ENCODE results near the gene N4BP3. TPM values are rescaled to one million over a fixed set of nuclear protein-coding genes. Genes with fewer than 3 reads are reported as not detected.

N4BP3 gene
- total RNA-seq, 1 experiment from 2014 or later, result 0.79 TPM

- peaks cover 26% of the 10 kb centered on the region for H3K36me3 ChIP-seq
- 0 out of 2 replicates have a peak, but pooled peaks cover 4% of the 10 kb centered on the region for H3K27me3 ChIP-seq (replicated peaks)
- no peaks in the 10 kb centered on the region for H3K9me3 ChIP-seq (replicated peaks)
- H3K4me3 ChIP-seq, result no peak overlapping the region
- H3K4me1 ChIP-seq (replicated peaks), result peaks cover 8% of the 10 kb centered on the region
- H3K27ac ChIP-seq, result no peak overlapping the region
- no peak for DNase-seq (ENCODE audit: low read depth in 1 of 2, low spot score in 2 of 2)
Measured at GRCh38 chr5:178155065-178155464, 41.7 kb downstream of the N4BP3 start.

GRCh38 chr5:178160176-178160575, 46.8 kb downstream of the N4BP3 start:
- Histone ChIP-seq H3K4me1 (replicated peaks) (no peaks in the 10 kb centered on the region; the same call in 1 of the 2 replicates), H3K9me3 (replicated peaks) (no peaks in the 10 kb centered on the region), H3K27ac (no peak overlapping the region), H3K27me3 (replicated peaks) (peaks cover 33% of the 10 kb centered on the region), H3K4me3 (no peak overlapping the region), H3K36me3 (no peaks in the 10 kb centered on the region)
- DNase-seq (ENCODE audit: low read depth in 1 of 2, low spot score in 2 of 2), result no peak

DNA sequence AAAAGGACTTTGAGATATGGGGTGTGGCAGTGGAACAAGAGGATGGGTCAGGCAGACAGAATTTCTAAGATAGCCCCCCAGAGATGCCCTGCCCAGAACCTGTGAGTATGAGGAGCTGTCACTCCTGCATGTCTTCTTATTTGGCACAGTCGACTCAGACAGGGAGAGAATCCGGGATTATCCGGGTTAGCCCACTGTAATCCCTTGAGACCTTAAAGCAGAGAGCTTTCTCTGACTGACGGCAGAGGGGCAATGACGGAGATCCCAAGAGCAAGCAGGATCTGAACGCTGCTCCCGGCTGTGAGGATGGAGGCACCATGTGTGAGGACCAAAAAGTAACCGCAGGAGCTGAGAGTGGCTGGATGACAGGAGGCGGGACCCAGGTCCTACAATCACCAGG, 49.1 kb downstream of the N4BP3 start:
- Histone ChIP-seq H3K4me3 (no peak overlapping the region), H3K36me3 (no peaks in the 10 kb centered on the region), H3K27ac (no peak overlapping the region), H3K27me3 (replicated peaks) (peaks cover 56% of the 10 kb centered on the region), H3K9me3 (replicated peaks) (no peaks in the 10 kb centered on the region), H3K4me1 (replicated peaks) (no peaks in the 10 kb centered on the region; the same call in 1 of the 2 replicates)
- DNase-seq (ENCODE audit: low read depth in 1 of 2, low spot score in 2 of 2), result no peak

DNA sequence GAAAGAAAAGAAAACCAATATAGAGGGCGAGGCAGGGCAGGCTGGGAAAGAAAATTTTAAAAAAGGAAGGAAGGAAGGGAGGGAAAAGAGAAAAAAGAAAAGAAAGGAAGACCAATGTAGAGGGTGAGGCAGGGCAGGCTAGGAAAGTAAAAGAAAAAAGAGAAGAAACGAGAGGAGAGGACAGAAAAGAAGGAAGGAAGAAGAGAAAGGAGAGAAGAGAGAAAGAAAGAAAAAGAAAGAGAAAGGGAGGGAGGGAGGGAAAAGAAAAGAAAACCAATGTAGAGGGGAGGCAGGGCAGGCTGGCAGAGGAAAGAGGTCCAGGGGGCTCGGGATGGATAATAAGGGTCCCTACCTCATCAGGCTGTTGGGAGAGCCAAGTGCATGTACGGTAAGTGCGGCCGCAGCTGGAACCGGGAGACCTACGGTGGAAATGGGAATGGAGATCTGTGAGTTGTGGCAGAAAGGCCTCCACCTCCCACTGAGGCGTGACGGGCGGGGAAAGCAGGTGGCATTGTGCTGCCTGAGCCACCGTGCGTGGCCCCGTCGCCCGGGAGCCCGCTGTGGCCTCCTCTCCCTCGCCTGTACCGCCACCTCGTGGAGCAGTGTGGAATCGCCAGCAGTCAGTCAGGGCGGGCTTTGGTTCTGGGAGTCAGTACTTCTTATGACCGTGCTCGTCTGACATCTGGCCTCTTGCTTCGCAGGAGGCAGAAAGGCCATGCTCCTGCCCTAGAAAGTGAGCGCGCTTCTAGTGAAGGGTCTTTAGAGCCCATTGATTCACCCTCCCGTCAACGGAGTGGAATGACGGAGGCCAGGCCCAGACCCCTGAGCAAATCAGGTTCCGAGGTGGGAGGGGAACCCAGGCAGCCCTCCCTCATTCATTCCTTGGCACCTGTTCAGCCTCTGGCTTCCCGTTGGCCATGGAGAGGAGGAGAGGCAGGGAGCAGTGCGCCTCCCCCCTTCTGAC, 50.7 kb downstream of the N4BP3 start:
- Histone ChIP-seq H3K27me3 (replicated peaks) (peaks cover 72% of the 10 kb centered on the region), H3K4me1 (replicated peaks) (no peaks in the 10 kb centered on the region; the same call in 1 of the 2 replicates), H3K36me3 (no peaks in the 10 kb centered on the region), H3K4me3 (no peak overlapping the region), H3K9me3 (replicated peaks) (no peaks in the 10 kb centered on the region), H3K27ac (no peak overlapping the region)
- DNase-seq (ENCODE audit: low read depth in 1 of 2, low spot score in 2 of 2), result peak; percentile 80 to 82

DNA sequence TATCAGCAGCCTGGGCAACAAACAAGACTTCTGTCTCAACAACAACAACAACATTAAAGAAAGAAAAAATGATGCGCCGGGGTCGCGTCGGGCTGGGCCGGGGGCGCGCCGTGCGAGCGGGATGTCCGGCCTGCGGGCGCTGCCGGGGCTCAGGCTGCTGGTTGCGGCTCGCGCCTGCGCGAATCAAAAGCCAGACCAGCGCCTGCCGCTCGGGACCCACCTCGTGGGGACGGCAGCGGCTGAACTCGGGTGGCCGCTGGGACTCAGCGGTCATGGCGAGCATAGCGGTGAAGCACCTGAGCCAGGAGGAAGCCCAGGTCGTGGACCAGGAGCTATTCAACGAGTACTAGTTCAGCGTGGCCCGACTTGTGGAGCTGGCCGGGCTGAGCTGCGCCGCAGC, 52.2 kb downstream of the N4BP3 start:
- H3K4me1 ChIP-seq (replicated peaks), result no peaks in the 10 kb centered on the region; the same call in 1 of the 2 replicates
- H3K27ac ChIP-seq, result no peak overlapping the region
- peaks cover 83% of the 10 kb centered on the region for H3K27me3 ChIP-seq (replicated peaks)
- H3K9me3 ChIP-seq (replicated peaks), result 0 out of 2 replicates have a peak, but pooled peaks cover 2% of the 10 kb centered on the region
- no peak for DNase-seq (ENCODE audit: low read depth in 1 of 2, low spot score in 2 of 2)
- no peaks in the 10 kb centered on the region for H3K36me3 ChIP-seq
- no peak overlapping the region for H3K4me3 ChIP-seq

- H3K36me3 ChIP-seq, result no peaks in the 10 kb centered on the region
- no peak overlapping the region for H3K4me3 ChIP-seq
- H3K27ac ChIP-seq, result no peak overlapping the region
- no peaks in the 10 kb centered on the region for H3K4me1 ChIP-seq (replicated peaks)
- DNase-seq (ENCODE audit: low read depth in 1 of 2, low spot score in 2 of 2), result no peak
- H3K27me3 ChIP-seq (replicated peaks), result peaks cover 58% of the 10 kb centered on the region
- H3K9me3 ChIP-seq (replicated peaks), result 0 out of 2 replicates have a peak, but pooled peaks cover 2% of the 10 kb centered on the region
Measured at GRCh38 chr5:178170455-178170854, 57.1 kb downstream of the N4BP3 start.

- Histone ChIP-seq H3K27me3 (replicated peaks) (peaks cover 18% of the 10 kb centered on the region), H3K4me1 (replicated peaks) (no peaks in the 10 kb centered on the region)
- DNase-seq (ENCODE audit: low read depth in 1 of 2, low spot score in 2 of 2), result no peak
Measured at GRCh38 chr5:178174456-178174855, 61.1 kb downstream of the N4BP3 start.

More at GRCh38 chr5:178174456-178174855, 61.1 kb downstream of the N4BP3 start:
- Histone ChIP-seq H3K36me3 (no peaks in the 10 kb centered on the region), H3K27ac (no peak overlapping the region), H3K9me3 (replicated peaks) (0 out of 2 replicates have a peak, but pooled peaks cover 4% of the 10 kb centered on the region), H3K4me3 (no peak overlapping the region)

Other genes with a start within 250 kb of the N4BP3 start
- not detected in 2 replicates for gene PROP1, start 117.3 kb upstream of the N4BP3 start, total RNA-seq (2014; rRNA removed; shearing (Covaris generic))
- gene RMND5B, start 17.5 kb downstream of the N4BP3 start, total RNA-seq (2014; rRNA removed; shearing (Covaris generic)), result 40.9 and 44.6 TPM in 2 replicates
- 551 and 583 TPM in 2 replicates for gene NHP2, start 40.4 kb downstream of the N4BP3 start, total RNA-seq (2014; rRNA removed; shearing (Covaris generic))
- not detected in 2 replicates for gene GMCL2, start 73.8 kb downstream of the N4BP3 start, total RNA-seq (2014; rRNA removed; shearing (Covaris generic))
- 181 and 222 TPM in 2 replicates for gene HNRNPAB, start 91.0 kb downstream of the N4BP3 start, total RNA-seq (2014; rRNA removed; shearing (Covaris generic))
- gene PHYKPL, start 119.3 kb downstream of the N4BP3 start, total RNA-seq (2014; rRNA removed; shearing (Covaris generic)), result 16.1 and 19.3 TPM in 2 replicates